Heart left ventricle (tissue), 16 donors: ENCODE results near the gene MYBBP1A. TPM values are rescaled to one million over a fixed set of nuclear protein-coding genes. Genes with fewer than 3 reads are reported as not detected.

Source experiments
- ATAC-seq, 4 donors: fragments of 200-7000 bp; cut with Tn5 transposase; one replicate each; pipeline ENCODE4 v1.9.1; 2020 to 2022; ENCODE audit warnings: moderate library complexity in 4 of 4, mild to moderate bottlenecking in 3 of 4, moderate number of reproducible peaks in 1 of 4
- DNase-seq, 5 donors: peaks; one replicate each; pipeline ENCODE4 v3.0.0-alpha.2; 2020
- H3K27ac ChIP-seq, 12 donors: fragments of 200-600 bp; sonication (generic) in 4 of 12; one replicate each; pipeline versions ENCODE4 v1.5.0 to v1.8.0; 2016 to 2022; ENCODE audit warnings: mild to moderate bottlenecking in 2 of 12
- H3K27me3 ChIP-seq, 9 donors: fragments of 200-600 bp; sonication (generic) in 2 of 9; one replicate each; pipeline versions ENCODE4 v1.5.1 to v1.8.0; 2016 to 2022; ENCODE audit warnings: mild to moderate bottlenecking in 3 of 9
- H3K36me3 ChIP-seq, 9 donors: fragments of 200-600 bp; sonication (generic) in 2 of 9; one replicate each; pipeline versions ENCODE4 v1.5.0 to v1.8.0; 2018 to 2022; ENCODE audit warnings: mild to moderate bottlenecking in 2 of 9
- H3K4me1 ChIP-seq, 12 donors: fragments of 200-600 bp; sonication (generic) in 4 of 12; one replicate each; pipeline versions ENCODE4 v1.5.0 to v1.8.0; 2016 to 2022; ENCODE audit warnings: mild to moderate bottlenecking in 3 of 12
- H3K4me3 ChIP-seq, 12 donors: fragments of 200-600 bp; sonication (generic) in 4 of 12; one replicate each; pipeline versions ENCODE4 v1.5.0 to v1.8.0; 2017 to 2022; ENCODE audit warnings: mild to moderate bottlenecking in 9 of 12, moderate library complexity in 4 of 12
- H3K9me3 ChIP-seq, 12 donors: fragments of 200-600 bp; sonication (generic) in 4 of 12; one replicate each; pipeline versions ENCODE4 v1.5.0 to v1.8.0; 2016 to 2022; ENCODE audit warnings: mild to moderate bottlenecking in 1 of 12
- CTCF ChIP-seq, 12 donors: fragments of 200-600 bp; sonication (generic) in 4 of 12; IDR thresholded peaks; one replicate each; pipeline versions ENCODE4 v1.5.0 to v1.8.0; 2018 to 2022; ENCODE audit warnings: antibody characterized with exemption in 12 of 12, mild to moderate bottlenecking in 5 of 12
- POLR2A ChIP-seq, 2 donors: fragments of 450-650 bp; IDR thresholded peaks; one replicate each; pipeline ENCODE4 v1.6.1; 2017; ENCODE audit warnings: antibody characterized with exemption in 2 of 2, mild to moderate bottlenecking in 2 of 2, moderate library complexity in 2 of 2
- WGBS, 4 donors: extraction: QIAGEN DNeasy Blood & Tissue Kit in 2 of 4; methylation state at CpG; one replicate each; pipeline versions ENCODE4 v1.1.5 to v1.1.7; 2013 to 2018; 5-methylcytosine and 5-hydroxymethylcytosine counted together
- intact Hi-C, 10 donors: fragments of 100-400 bp; cut with DNase I; formaldehyde crosslinking; loops; one replicate each; pipeline versions ENCODE4 v1.11.1 to v1.14.2; 2022
- polyA plus RNA-seq, 2 donors: library from polyadenylated mRNA; stranded (reverse); fragments of 200-250 nt; gene quantifications; one replicate each; pipeline ENCODE4 v1.2.3, GENCODE V29; 2013
- total RNA-seq, 9 donors: library from RNA; depleted of rRNA in 2 of 9; stranded (reverse); fragments of >200 nt in 2 of 9; fragmentation: NEBNext Ultra II Directional in 3 of 9; extraction: Animal tissue kit (Norgen Biotek cat#: 25700) in 3 of 9; gene quantifications; one replicate each; pipeline versions ENCODE4 v1.1.0 to v1.2.4, GENCODE V29; 2016 to 2023
- donor health status: ischemic (EF 13 %, LVEDD 7.1; RV severe dilation, severe dysfunction).
- donor health status: healthy with polysubstance abuse.
- donor health status: DM: no; HTN: yes; CAD: no.
- donor health status: DM: no; HTN: no; CAD: no.
- donor health status: ischemic (EF 25% LVEDD 6.9; RV normal size, moderate dysfunction).
- donor health status: ischemic (EF 25% LVEDD 5.7; RV mildly dilated, moderate dysfunction).
- donor health status: healthy.
- donor health status: DM: yes; HTN: yes; CAD: no.
- donor health status: ischemic (EF 35%, LVEDD 5.7; RV mildly dilated, moderate dysfunction).
- donor health status: nonischemic (EF 11% LVEDD 7.7; RV severe dilation, severe dysfunction).
- donor health status: DM: yes; HTN: yes; CAD: no.
- donor health status: PGD.
- donor health status: ischemic (EF 29% LVEDD 5.4; RV normal size, mild dysfunction).
- donor health status: nonischemic (EF 23%, LVEDD 6.1; RV moderate dilation, normal function).

The MYBBP1A gene
- total and polyA plus RNA-seq, 11 donors: 15.5 to 34.8 (median 24.4) TPM

- Histone ChIP-seq H3K9me3 (no peaks in the 10 kb centered on the region), H3K4me1 (peaks cover 10 to 48% (median 31%) of the 10 kb centered on the region in 12 donors), H3K27ac (no peak overlapping the region), H3K36me3 (no peaks in the 10 kb centered on the region), H3K4me3 (no peak overlapping the region), H3K27me3 (no peaks in the 10 kb centered on the region)
- TF ChIP-seq POLR2A (IDR thresholded peaks at IDR 0.05) (no peak), CTCF (IDR thresholded peaks at IDR 0.05) (no peak)
- intact Hi-C loops: no loop called here
- 94 to 100% (median 95%) methylated on average over 4 to 5 of the region's 5 CpGs for WGBS, 4 donors
- ATAC-seq (no peak), DNase-seq (no peak)
These were observed 39.7 kb downstream of the MYBBP1A start for GRCh38 chr17:4515501-4515900.

- no peak for DNase-seq
- WGBS, 4 donors: 93 to 97% (median 95%) methylated on average over 7 to 11 of the region's 11 CpGs
- ATAC-seq: no peak
- no peaks in the 10 kb centered on the region for H3K9me3 ChIP-seq
- H3K27me3 ChIP-seq: no peaks in the 10 kb centered on the region
- H3K27ac ChIP-seq: no peak overlapping the region
- intact Hi-C loops: loop anchor here in 1 of 10 donors (5.0 kb wide), 1 partner anchor 147 kb away; the partner anchor contains the start of gene UBE2G1
- H3K4me3 ChIP-seq: no peak overlapping the region
- peaks cover 3 to 48% (median 31%) of the 10 kb centered on the region in 12 donors for H3K4me1 ChIP-seq
- no peak for TF ChIP-seq CTCF (IDR thresholded peaks at IDR 0.05)
- TF ChIP-seq POLR2A (IDR thresholded peaks at IDR 0.05): no peak
- no peaks in the 10 kb centered on the region for H3K36me3 ChIP-seq
These were observed 40.4 kb downstream of the MYBBP1A start for GRCh38 chr17:4514779-4515178.

GRCh38 chr17:4514206-4514605 lies 41.0 kb downstream of the MYBBP1A start:
- H3K36me3 ChIP-seq: no peaks in the 10 kb centered on the region
- no peak overlapping the region for H3K4me3 ChIP-seq
- WGBS, 4 donors: 79 to 83% (median 82%) methylated on average over 7 of the region's 7 CpGs
- no peak overlapping the region for H3K27ac ChIP-seq
- H3K9me3 ChIP-seq: no peaks in the 10 kb centered on the region
- no peaks in the 10 kb centered on the region for H3K27me3 ChIP-seq
- ATAC-seq (no peak), DNase-seq (no peak)
- peaks cover 3 to 48% (median 31%) of the 10 kb centered on the region in 12 donors for H3K4me1 ChIP-seq
- intact Hi-C loops: loop anchor here in 1 of 10 donors (5.0 kb wide), 1 partner anchor 147 kb away; the partner anchor contains the start of gene UBE2G1
- TF ChIP-seq POLR2A (IDR thresholded peaks at IDR 0.05) (no peak), CTCF (IDR thresholded peaks at IDR 0.05) (no peak)

- Histone ChIP-seq H3K27me3 (no peaks in the 10 kb centered on the region), H3K4me1 (peaks cover 0 to 50% (median 31%) of the 10 kb centered on the region in 12 donors), H3K36me3 (no peaks in the 10 kb centered on the region), H3K9me3 (no peaks in the 10 kb centered on the region), H3K4me3 (no peak overlapping the region), H3K27ac (no peak overlapping the region)
- DNase-seq (no peak), ATAC-seq (no peak)
- intact Hi-C loops: loop anchor here in 1 of 10 donors (5.0 kb wide), 1 partner anchor 146 kb away; the partner anchor contains the start of gene UBE2G1
- TF ChIP-seq CTCF (IDR thresholded peaks at IDR 0.05) (peak in 1 of 12 donors; percentile 10), POLR2A (IDR thresholded peaks at IDR 0.05) (no peak)
- 83 to 88% (median 84%) methylated on average over 23 to 24 of the region's 24 CpGs for WGBS, 4 donors
These were observed 41.8 kb downstream of the MYBBP1A start for GRCh38 chr17:4513113-4514032.
